SW 1271 (cell line): ENCODE measurements around the gene SMC2.
A peak's percentile ranks its signal among the peaks of the same experiment; 100 is the strongest.

Experiments used
- DNase-seq, 2 experiments: peaks; one replicate each; lab custom pipeline; 2025; lab: John Stamatoyannopoulos, UW

Gene SMC2

GRCh38 chr9:104104360-104104759 lies 10.3 kb downstream of the SMC2 start:
- DNase-seq = no peak

DNA sequence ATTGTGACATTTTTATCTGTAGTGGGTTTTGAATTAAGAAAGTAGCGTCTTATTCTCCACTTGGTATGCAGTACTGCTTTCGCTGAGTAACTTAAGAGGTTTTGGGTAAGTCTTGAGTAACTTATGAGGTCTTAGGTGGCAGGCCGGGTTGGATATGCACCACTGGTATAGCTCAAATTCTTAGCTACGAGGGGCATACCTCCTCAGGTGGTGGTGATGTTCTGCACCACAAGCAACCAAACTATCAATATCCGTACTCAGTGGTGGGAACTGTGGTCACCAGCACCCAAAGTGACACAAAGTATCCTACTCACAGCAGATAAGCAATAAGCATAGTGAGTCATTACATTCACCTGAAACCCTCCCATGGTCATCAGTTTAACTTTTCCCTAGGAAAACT lies 13.7 kb downstream of the SMC2 start:
- DNase-seq = no peak

GRCh38 chr9:104108315-104108714 lies 14.2 kb downstream of the SMC2 start:
- DNase-seq = no peak

- no peak for DNase-seq
Measured at GRCh38 chr9:104110509-104110908, 16.4 kb downstream of the SMC2 start.

GRCh38 chr9:104118916-104119315 lies 24.8 kb downstream of the SMC2 start:
- DNase-seq = no peak

GRCh38 chr9:104121022-104121421 lies 26.9 kb downstream of the SMC2 start:
- DNase-seq = no peak

GRCh38 chr9:104138243-104138868 lies 44.2 kb downstream of the SMC2 start:
- DNase-seq = no peak

DNA sequence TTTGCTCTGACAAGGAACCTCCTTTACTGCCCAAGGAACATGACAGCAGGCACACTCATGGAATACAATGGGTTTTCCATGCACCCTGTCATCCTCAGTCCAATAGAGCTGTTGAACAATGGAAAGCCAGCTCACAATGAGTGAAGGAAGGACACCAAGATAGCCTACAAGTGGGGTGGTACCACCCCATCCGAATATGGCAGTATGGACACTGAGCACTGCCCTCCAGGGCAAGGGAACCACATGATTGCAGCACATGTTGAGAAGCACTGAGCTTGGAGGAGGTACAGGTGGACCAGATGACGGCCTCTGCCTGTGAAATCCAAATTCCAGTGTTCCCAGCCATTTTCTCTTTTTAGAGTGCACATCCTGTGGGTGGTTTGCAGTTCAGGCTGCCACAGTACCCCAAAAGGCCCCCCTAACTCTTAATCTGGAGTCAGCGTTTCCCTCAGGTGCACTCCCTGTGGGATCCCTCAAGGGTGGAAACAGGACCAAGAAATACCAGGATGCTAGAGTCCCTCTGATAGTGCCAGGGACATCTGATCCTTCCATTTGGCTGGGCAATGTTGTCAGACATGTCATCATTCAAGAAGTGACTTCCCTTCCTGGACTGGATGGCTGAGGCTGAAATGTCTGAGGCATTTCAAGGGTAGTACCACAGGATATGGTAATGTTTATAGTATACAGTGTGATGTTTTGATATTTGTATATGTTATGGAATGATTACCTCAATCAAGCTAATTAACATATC lies 48.9 kb downstream of the SMC2 start:
- no peak for DNase-seq

- no peak for DNase-seq
Measured at GRCh38 chr9:104143550-104143910, 49.4 kb downstream of the SMC2 start.

DNA sequence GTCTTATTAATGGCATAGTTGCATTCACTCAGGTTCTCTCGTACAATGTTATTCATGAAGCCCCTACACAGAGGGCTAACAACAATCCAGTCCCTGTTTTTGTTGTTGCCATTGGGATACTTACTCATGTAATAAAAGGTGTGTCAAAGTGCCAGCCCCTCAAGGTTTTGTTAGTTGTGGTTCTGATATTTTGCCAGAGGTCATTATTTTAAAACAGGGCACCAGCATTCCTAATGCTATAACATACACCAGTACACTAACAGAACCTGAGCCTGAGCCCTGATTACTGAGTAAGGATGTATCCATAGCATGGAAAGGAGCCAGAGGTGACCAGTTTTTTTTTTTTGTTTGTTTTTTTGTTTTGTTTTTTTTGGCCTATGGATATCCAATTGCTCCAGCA lies 50.2 kb downstream of the SMC2 start:
- no peak for DNase-seq

GRCh38 chr9:104173067-104173466 lies 79.0 kb downstream of the SMC2 start:
- DNase-seq = no peak

DNA sequence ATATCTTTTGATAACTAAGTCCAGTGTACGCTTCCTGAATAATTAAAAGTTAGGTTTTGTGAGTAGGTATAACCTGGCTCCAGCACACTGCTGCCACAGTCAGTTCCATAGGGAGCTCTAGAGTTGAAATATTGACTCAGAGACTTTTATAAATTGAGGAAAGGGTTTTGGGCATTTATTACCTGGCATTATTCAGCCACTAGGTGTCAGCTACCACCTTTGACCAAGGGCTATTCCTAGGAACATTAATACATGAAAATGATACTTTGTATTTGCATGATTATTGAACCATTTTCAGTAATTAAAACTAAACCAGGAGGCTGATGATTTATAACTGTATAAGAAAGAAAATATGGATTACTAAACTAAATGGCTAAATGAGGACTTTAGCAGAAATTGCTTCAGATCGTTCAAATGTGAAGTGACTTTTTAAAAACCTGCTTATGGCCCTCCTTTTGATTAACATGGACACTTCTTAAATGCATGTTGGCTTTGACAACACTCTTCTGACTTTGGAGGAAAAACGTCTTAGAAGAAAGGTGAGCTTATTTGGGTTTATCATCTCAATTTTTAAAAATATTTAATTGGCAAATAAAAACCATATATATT lies 83.0 kb downstream of the SMC2 start:
- peak in 1 of 2 experiments; percentile 23 for DNase-seq

DNA sequence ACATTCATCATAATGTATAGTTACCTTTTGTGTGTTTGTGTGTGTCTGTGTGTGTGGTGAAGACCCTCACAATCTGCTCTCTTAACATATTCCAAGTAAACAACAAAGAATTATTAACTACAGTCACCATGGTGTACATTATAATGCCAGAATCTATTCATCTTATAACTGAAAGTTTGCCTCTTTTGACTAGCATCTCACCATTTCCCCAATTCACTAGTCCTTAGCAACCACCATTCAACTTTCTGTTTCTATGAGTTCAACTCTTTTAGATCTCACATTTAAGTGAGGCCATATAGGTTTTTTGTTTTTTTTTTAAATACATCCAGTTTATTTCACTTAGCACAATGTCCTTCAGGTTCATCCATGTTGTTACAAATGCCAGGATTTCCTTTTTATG lies 83.6 kb downstream of the SMC2 start:
- no peak for DNase-seq
